ENCODE results near the gene MAPKBP1. TPM values are rescaled to one million over a fixed set of nuclear protein-coding genes. Genes with fewer than 3 reads are reported as not detected.
A peak's percentile ranks its signal among the peaks of the same experiment; 100 is the strongest.

Gene MAPKBP1
- total and polyA plus RNA-seq, 2 of the 8 experiments (the other 6 are each of a cell fraction or from before 2014, with no cell fraction given) = 4.3 to 11.3 TPM

- no peak overlapping the region for H3K27ac ChIP-seq (ENCODE audit: low read depth, low read length)
- no peak overlapping the region for H4K5ac ChIP-seq (ENCODE audit: insufficient read length, low read depth, low read length)
- TF ChIP-seq SUZ12 (IDR thresholded peaks at IDR 0.05; ENCODE audit: low read length) (no peak), SP2 (IDR thresholded peaks at IDR 0.05; ENCODE audit: low read length) (no peak), CEBPB (IDR thresholded peaks at IDR 0.05; ENCODE audit: low read depth, low read length) (peak; percentile 78), TAF1 (IDR thresholded peaks at IDR 0.05; ENCODE audit: low read depth, low read length) (no peak), JUND (IDR thresholded peaks at IDR 0.05; ENCODE audit: low read length) (no peak)
- H4K20me1 ChIP-seq (replicated peaks in 1 of 2; ENCODE audit: control insufficient read depth in 1 of 2, insufficient read depth in 2 of 2, low read length in 2 of 2) = no peaks in the 10 kb centered on the region
- no peak overlapping the region for H2AFZ ChIP-seq (ENCODE audit: low read length)
- H3K4me1 ChIP-seq (replicated peaks in 1 of 4; ENCODE audit: control insufficient read depth in 3 of 4, insufficient read depth in 4 of 4, low read length in 3 of 4) = peaks cover 0 to 7% (median 2%) of the 10 kb centered on the region in 4 experiments; a peak in 3 of 7 replicates
- POLR2A ChIA-PET (ENCODE audit: partially characterized antibody) = interaction anchor here (0.8 to 7.2 kb wide), 7 partner anchors 10 to 50 kb away, joined by 3 to 45 read pairs (median 3); partner anchors contain the start of gene PLA2G4B
- H3K9me3 ChIP-seq (ENCODE audit: insufficient read depth in 2 of 2, low read depth in 1 of 2, low read length in 1 of 2) = no peaks in the 10 kb centered on the region
- no peak overlapping the region for H3K9ac ChIP-seq (replicated peaks in 1 of 4; ENCODE audit: extremely low read depth in 1 of 4, low read depth in 3 of 4, low read length in 3 of 4)
- no peak overlapping the region for H2BK5ac ChIP-seq (ENCODE audit: low read depth, low read length)
- no peak overlapping the region for H2BK15ac ChIP-seq (ENCODE audit: low read length)
- H3K23me2 ChIP-seq (ENCODE audit: low read depth, low read length) = 0 out of 2 replicates have a peak, but pooled peaks cover 2% of the 10 kb centered on the region
- no peaks in the 10 kb centered on the region for H3K79me2 ChIP-seq (ENCODE audit: control insufficient read depth in 1 of 2, insufficient read depth in 2 of 2, low read length in 2 of 2)
- H3K27me3 ChIP-seq (replicated peaks in 1 of 4; ENCODE audit: control insufficient read depth in 3 of 4, extremely low read depth in 1 of 4, insufficient read depth in 3 of 4, low read length in 3 of 4) = no peaks in the 10 kb centered on the region; a peak in 1 of 7 replicates
- CTCF ChIA-PET (ENCODE audit: partially characterized antibody) = interaction anchor here (0.6 to 3.5 kb wide), 11 partner anchors 7 to 373 kb away, joined by 3 to 17 read pairs (median 5); no protein-coding TSS in a partner anchor
- FAIRE-seq (no peak), DNase-seq (ENCODE audit: low read depth in 1 of 2, low spot score in 2 of 2) (no peak)
- H3K4ac ChIP-seq (replicated peaks; ENCODE audit: insufficient read length, low read depth, low read length) = no peak overlapping the region
- no peak overlapping the region for H4K8ac ChIP-seq (ENCODE audit: extremely low read depth, insufficient read depth, low read length)
- H2AK5ac ChIP-seq (ENCODE audit: low read depth, low read length) = no peak overlapping the region
- no peaks in the 10 kb centered on the region for H3K79me1 ChIP-seq (ENCODE audit: low read depth, low read length)
- H2BK120ac ChIP-seq (replicated peaks; ENCODE audit: low read depth, low read length) = no peak overlapping the region
- WGBS, 2 experiments (ENCODE audit: extremely low coverage in 1 of 2, insufficient coverage in 1 of 2, insufficient read length in 1 of 2, insufficient replicate concordance in 2 of 2, low coverage in 1 of 2, low lambda C conversion rate in 2 of 2, missing lambda C conversion rate in 1 of 2) = 89% methylated on average over 16 of the region's 16 CpGs; no CpG with 5 or more reads in 1 of the 2 experiments
- H3K14ac ChIP-seq (ENCODE audit: insufficient read length) = no peak overlapping the region
- no peak overlapping the region for H2BK12ac ChIP-seq (ENCODE audit: low read depth, low read length)
- no peak overlapping the region for H2BK20ac ChIP-seq (ENCODE audit: low read length)
- H3K4me2 ChIP-seq (ENCODE audit: insufficient read depth in 1 of 2, low read depth in 2 of 2, low read length in 2 of 2) = no peak overlapping the region
- no peak overlapping the region for H3K56ac ChIP-seq (replicated peaks; ENCODE audit: insufficient read length, low read depth, low read length)
- no peak overlapping the region for H3K23ac ChIP-seq (ENCODE audit: insufficient read length)
- H3K36me3 ChIP-seq (ENCODE audit: control insufficient read depth in 2 of 4, insufficient read depth in 4 of 4, low read length in 3 of 4) = peaks cover 0 to 7% (median 2%) of the 10 kb centered on the region in 4 experiments; a peak in 3 of 8 replicates
- H3K18ac ChIP-seq (ENCODE audit: extremely low read depth, low read length) = no peak overlapping the region
- H4K91ac ChIP-seq (replicated peaks; ENCODE audit: insufficient read length, low read length) = no peak overlapping the region
- no peak overlapping the region for H3K4me3 ChIP-seq (ENCODE audit: extremely low read depth in 1 of 4, insufficient read depth in 2 of 4, low read depth in 3 of 4, low read length in 4 of 4)
Measured at GRCh38 chr15:41850482-41851166, 76.3 kb downstream of the MAPKBP1 start.

Measured in H1 (cell line).